Stimulated activated CD4-positive, alpha-beta T cell treated with anti-CD3 and anti-CD28 coated beads, Interleukin-12 subunit alpha, Interleukin-12 subunit beta, amount 100 ng/mL, for 48 hours (primary cell): ENCODE data around the gene JAML.
"Not testable (repeated sequence)": the region's sequence is repeated elsewhere in the genome, so short reads cannot be mapped to it uniquely, and the experiment has no call there.

Experiments
- DNase-seq, 3 donors: peaks; one replicate each; pipeline ENCODE4 v3.0.0-alpha.2; 2020; ENCODE audit warnings: low read depth in 2 of 3, low spot score in 1 of 3

JAML gene

GRCh38 chr11:118199135-118199534 is 25.7 kb downstream of the JAML start:
- no peak for DNase-seq

- DNase-seq: peak; percentile 71 to 83 (median 77)
These were observed 26.4 kb downstream of the JAML start for GRCh38 chr11:118198370-118198769.

- no peak for DNase-seq
These were observed 29.8 kb downstream of the JAML start for GRCh38 chr11:118194835-118195627.

GRCh38 chr11:118193910-118194566 is 30.8 kb downstream of the JAML start:
- no peak for DNase-seq

- not testable (repeated sequence) for DNase-seq
These were observed 32.0 kb downstream of the JAML start for GRCh38 chr11:118192817-118193216.

- not testable (repeated sequence) for DNase-seq
These were observed 33.8 kb downstream of the JAML start for GRCh38 chr11:118190942-118191506.

- no peak for DNase-seq
These were observed 38.3 kb downstream of the JAML start for GRCh38 chr11:118186346-118187107.

GRCh38 chr11:118184784-118185579 is 39.8 kb downstream of the JAML start:
- DNase-seq: no peak

- not testable (repeated sequence) for DNase-seq
These were observed 41.1 kb downstream of the JAML start for GRCh38 chr11:118183691-118184090.

GRCh38 chr11:118180300-118180703 is 44.5 kb downstream of the JAML start:
- DNase-seq: no peak

GRCh38 chr11:118176778-118177134 is 48.1 kb downstream of the JAML start:
- no peak for DNase-seq

GRCh38 chr11:118175993-118176777 is 48.6 kb downstream of the JAML start, which contains the start of gene SCN2B:
SCN2B (minus strand) TSS chr11:118176639; CDS start chr11:118176431, 208 bp downstream.
- no peak for DNase-seq

GRCh38 chr11:118175031-118175992 is 49.5 kb downstream of the JAML start:
- DNase-seq: no peak

GRCh38 chr11:118174006-118174567 is 50.7 kb downstream of the JAML start:
- no peak for DNase-seq

- DNase-seq: no peak
These were observed 52.5 kb downstream of the JAML start for GRCh38 chr11:118172356-118172755.

GRCh38 chr11:118171269-118172062 is 53.3 kb downstream of the JAML start:
- peak; percentile 51 to 77 (median 66) for DNase-seq

GRCh38 chr11:118170882-118171268 is 53.9 kb downstream of the JAML start:
- no peak for DNase-seq

GRCh38 chr11:118170231-118170630 is 54.6 kb downstream of the JAML start:
- DNase-seq: no peak
